OCI-LY7 (cell line): Measurements from ENCODE around the gene PRICKLE2. TPM values are rescaled to one million over a fixed set of nuclear protein-coding genes. Genes with fewer than 3 reads are reported as not detected.

Experiments
- BruUV-seq: library from RNA; stranded (reverse); fragments of 400-500 nt; replicated peaks from 2 replicates; lab custom pipeline; 2021; lab: Mats Ljungman, UMichigan
- CTCF ChIA-PET: fragments of 300-600 bp; sonication (Branson Sonifier 250); formaldehyde crosslinking; loops from one replicate; lab custom pipeline; 2022; ENCODE audit warnings: antibody characterized with exemption; ENCODE audit not compliant: unreplicated experiment; lab: Charles Lee
- POLR2A ChIA-PET: fragments of 300-600 bp; sonication (Branson Sonifier 250); formaldehyde crosslinking; loops from one replicate; lab custom pipeline; 2022; ENCODE audit warnings: antibody characterized with exemption; lab: Charles Lee
- DNase-seq: peaks from one replicate; pipeline ENCODE4 v3.0.0-alpha.2; 2015; ENCODE audit warnings: low spot score
- H2AFZ ChIP-seq: fragments of 200-600 bp; sonication (generic), shearing (Covaris generic); 2 replicates; pipeline ENCODE4 v1.6.1; 2014; ENCODE audit warnings: mild to moderate bottlenecking, antibody characterized with exemption, low read length, moderate library complexity
- H3K27ac ChIP-seq: fragments of 200-600 bp; sonication (generic); 2 replicates; pipeline ENCODE4 v1.5.1; 2014; ENCODE audit warnings: mixed run types, low read depth, mild to moderate bottlenecking, moderate library complexity, low read length, inconsistent platforms; ENCODE audit not compliant: poor library complexity, severe bottlenecking
- H3K36me3 ChIP-seq: fragments of 200-600 bp; sonication (generic); 2 replicates; pipeline ENCODE4 v1.6.1; 2014; ENCODE audit warnings: mild to moderate bottlenecking, antibody characterized with exemption, low read length, moderate library complexity, mixed read lengths; ENCODE audit not compliant: insufficient read depth
- H3K4me1 ChIP-seq: fragments of 200-600 bp; sonication (generic); 2 replicates; pipeline ENCODE4 v1.5.1; 2014; ENCODE audit warnings: mild to moderate bottlenecking, low read length; ENCODE audit not compliant: insufficient read depth, poor library complexity, severe bottlenecking
- H3K4me2 ChIP-seq: fragments of 200-600 bp; sonication (generic); 2 replicates; pipeline ENCODE4 v1.6.1; 2014; ENCODE audit warnings: mild to moderate bottlenecking, low read length
- H3K4me3 ChIP-seq: fragments of 200-600 bp; sonication (generic); 2 replicates; pipeline ENCODE4 v1.5.1; 2014; ENCODE audit warnings: mild to moderate bottlenecking, low read depth, low read length; ENCODE audit not compliant: poor library complexity, severe bottlenecking
- H3K79me2 ChIP-seq: fragments of 200-600 bp; sonication (generic); 2 replicates; pipeline ENCODE4 v1.6.1; 2016; ENCODE audit warnings: low read depth, mild to moderate bottlenecking, low read length, moderate library complexity, mixed read lengths; ENCODE audit not compliant: insufficient read depth
- H3K9me2 ChIP-seq: fragments of 200-600 bp; sonication (generic); 2 replicates; pipeline ENCODE4 v1.6.1; 2016; ENCODE audit warnings: mild to moderate bottlenecking, low read length, mixed read lengths; ENCODE audit not compliant: insufficient read depth
- H3K9me3 ChIP-seq: fragments of 200-600 bp; sonication (generic); 2 replicates; pipeline ENCODE4 v1.6.1; 2014; ENCODE audit warnings: mild to moderate bottlenecking, mixed run types, low read length, mixed read lengths
- H4K20me1 ChIP-seq: fragments of 200-600 bp; sonication (generic); 2 replicates; pipeline ENCODE4 v1.6.1; 2014; ENCODE audit warnings: mild to moderate bottlenecking, antibody characterized with exemption, low read length, moderate library complexity, mixed read lengths; ENCODE audit not compliant: insufficient read depth
- EZH2phosphoT487 ChIP-seq: fragments of 200-600 bp; sonication (generic); IDR thresholded peaks from 2 replicates; pipeline ENCODE4 v1.6.1; 2018; ENCODE audit warnings: low read depth, borderline replicate concordance, mild to moderate bottlenecking, mixed run types, antibody characterized with exemption, low read length, moderate library complexity, mixed read lengths
- intact Hi-C: fragments of 100-400 bp; cut with micrococcal nuclease; formaldehyde crosslinking; loops from one replicate; pipeline ENCODE4 v1.10.0; 2022; ENCODE audit not compliant: unreplicated experiment
- total RNA-seq, 2 experiments: library from RNA; depleted of rRNA in 1 of 2; stranded (reverse); fragments of >200 nt in 1 of 2; shearing (Covaris generic) in 1 of 2; gene quantifications; 2 replicates each; pipeline ENCODE4 v1.2.3, GENCODE V29; 2014 to 2022
- TF ChIP-seq, protein P1 (sequence below): fragments of 200-600 bp; sonication (generic); conservative IDR thresholded peaks from 2 replicates; pipeline ENCODE4 v1.5.1; 2014; ENCODE audit warnings: mild to moderate bottlenecking, antibody characterized with exemption, low read length, moderate library complexity, mixed read lengths

The PRICKLE2 gene
- total RNA-seq, 2 experiments from 2014 or later: 2.0 to 3.9 TPM

DNA sequence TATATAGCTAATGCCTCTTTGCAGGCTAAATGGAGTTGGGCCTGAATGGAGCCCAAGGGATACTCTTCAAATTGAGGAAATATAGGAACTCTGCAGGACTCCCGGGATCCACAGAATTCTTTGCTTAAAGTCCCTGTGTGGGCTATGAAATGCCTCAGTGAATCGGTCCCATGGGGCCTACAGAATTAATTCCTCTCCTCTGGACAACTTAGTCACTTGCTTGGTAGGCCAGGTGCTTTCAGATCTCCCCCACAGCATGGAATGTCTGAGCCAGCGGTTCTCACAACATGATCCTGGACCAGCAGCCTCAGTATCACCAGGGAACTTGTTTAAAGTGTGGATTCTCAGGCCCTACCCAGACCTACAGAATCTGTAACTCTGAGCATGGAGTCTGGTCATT is 15.1 kb upstream of the PRICKLE2 start:
- TF ChIP-seq EZH2phosphoT487: no peak
- TF ChIP-seq, protein P1, sequence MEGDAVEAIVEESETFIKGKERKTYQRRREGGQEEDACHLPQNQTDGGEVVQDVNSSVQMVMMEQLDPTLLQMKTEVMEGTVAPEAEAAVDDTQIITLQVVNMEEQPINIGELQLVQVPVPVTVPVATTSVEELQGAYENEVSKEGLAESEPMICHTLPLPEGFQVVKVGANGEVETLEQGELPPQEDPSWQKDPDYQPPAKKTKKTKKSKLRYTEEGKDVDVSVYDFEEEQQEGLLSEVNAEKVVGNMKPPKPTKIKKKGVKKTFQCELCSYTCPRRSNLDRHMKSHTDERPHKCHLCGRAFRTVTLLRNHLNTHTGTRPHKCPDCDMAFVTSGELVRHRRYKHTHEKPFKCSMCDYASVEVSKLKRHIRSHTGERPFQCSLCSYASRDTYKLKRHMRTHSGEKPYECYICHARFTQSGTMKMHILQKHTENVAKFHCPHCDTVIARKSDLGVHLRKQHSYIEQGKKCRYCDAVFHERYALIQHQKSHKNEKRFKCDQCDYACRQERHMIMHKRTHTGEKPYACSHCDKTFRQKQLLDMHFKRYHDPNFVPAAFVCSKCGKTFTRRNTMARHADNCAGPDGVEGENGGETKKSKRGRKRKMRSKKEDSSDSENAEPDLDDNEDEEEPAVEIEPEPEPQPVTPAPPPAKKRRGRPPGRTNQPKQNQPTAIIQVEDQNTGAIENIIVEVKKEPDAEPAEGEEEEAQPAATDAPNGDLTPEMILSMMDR: no peak
- CTCF ChIA-PET: no interaction called here
- H3K27ac ChIP-seq: no peak overlapping the region

DNA sequence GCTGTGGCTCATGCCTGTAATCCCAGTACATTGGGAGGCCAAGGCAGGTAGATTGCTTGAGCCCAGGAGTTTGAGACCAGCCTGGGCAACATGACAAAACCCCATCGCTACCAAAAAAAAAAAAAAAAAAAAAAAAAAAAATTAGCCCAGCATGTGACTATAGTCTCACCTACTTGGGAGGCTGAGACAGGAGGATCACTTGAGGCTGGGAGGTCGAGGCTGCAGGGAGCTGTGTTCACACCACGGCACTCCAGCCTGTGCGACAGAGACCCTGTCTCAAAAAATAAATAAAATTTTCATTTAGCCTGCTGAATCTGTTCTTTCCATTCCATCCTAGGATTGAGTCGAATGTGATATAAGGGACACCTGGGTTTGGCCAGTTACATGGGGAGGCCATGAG is 14.6 kb upstream of the PRICKLE2 start:
- Histone ChIP-seq H4K20me1 (no peaks in the 10 kb centered on the region), H3K4me3 (no peak overlapping the region), H2AFZ (no peak overlapping the region), H3K9me3 (no peaks in the 10 kb centered on the region), H3K4me1 (peaks cover 11% of the 10 kb centered on the region), H3K36me3 (no peaks in the 10 kb centered on the region), H3K4me2 (no peak overlapping the region), H3K9me2 (no peaks in the 10 kb centered on the region), H3K79me2 (no peaks in the 10 kb centered on the region), H3K27ac (no peak overlapping the region)
- no TSS peak for BruUV-seq
- intact Hi-C loops: no loop called here
- CTCF ChIA-PET: no interaction called here
- DNase-seq: no peak
- no peak for TF ChIP-seq EZH2phosphoT487
- TF ChIP-seq, protein P1: no peak
- POLR2A ChIA-PET: no interaction called here

More for the DNA sequence above, 15.1 kb upstream of the PRICKLE2 start:
- no peaks in the 10 kb centered on the region for H3K9me3 ChIP-seq
- no peaks in the 10 kb centered on the region for H4K20me1 ChIP-seq
- H3K4me1 ChIP-seq: peaks cover 5% of the 10 kb centered on the region
- H3K36me3 ChIP-seq: no peaks in the 10 kb centered on the region
- POLR2A ChIA-PET: interaction anchor here (1.0 kb wide), 1 partner anchor 15 kb away, joined by 3 read pairs; the partner anchor contains the start of gene PRICKLE2
- intact Hi-C loops: no loop called here
- H3K79me2 ChIP-seq: no peaks in the 10 kb centered on the region
- BruUV-seq: no TSS peak
- H3K4me2 ChIP-seq: no peak overlapping the region
- DNase-seq: no peak
- no peaks in the 10 kb centered on the region for H3K9me2 ChIP-seq
- H3K4me3 ChIP-seq: no peak overlapping the region
- H2AFZ ChIP-seq: no peak overlapping the region

DNA sequence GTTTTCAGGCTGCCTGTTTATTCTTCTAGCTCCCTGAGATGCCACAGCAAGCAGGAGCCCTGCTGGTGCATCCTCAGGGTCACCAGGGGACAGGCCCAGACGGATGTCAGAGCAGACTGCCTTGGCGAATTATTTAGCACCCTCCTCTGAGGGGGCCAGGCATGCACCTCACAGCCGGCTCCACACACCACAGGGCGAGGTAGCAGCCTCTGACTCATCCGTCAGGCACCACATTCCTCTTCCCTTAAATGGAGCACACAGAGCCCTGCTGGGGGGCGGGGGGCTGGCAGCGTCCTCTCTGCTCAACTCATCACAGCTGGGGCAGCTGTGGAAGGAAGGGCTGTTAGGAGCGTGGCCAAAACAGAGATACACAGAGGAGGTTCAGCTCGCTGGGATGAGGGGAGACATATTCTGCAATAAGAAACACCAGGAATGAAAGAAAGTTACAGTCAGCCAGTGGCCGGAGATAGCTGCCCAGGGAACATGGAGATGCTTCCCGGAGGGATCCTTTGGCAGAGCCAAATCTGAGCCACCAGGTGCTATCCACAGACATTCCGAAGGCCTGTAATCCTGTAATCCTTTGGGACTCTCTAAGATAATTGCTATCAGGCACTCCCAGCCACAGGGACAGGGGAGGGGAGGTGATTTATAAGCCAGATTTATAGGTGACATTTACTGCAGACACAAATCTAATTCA is 13.9 kb upstream of the PRICKLE2 start:
- Histone ChIP-seq H3K79me2 (no peaks in the 10 kb centered on the region), H3K36me3 (no peaks in the 10 kb centered on the region), H3K4me2 (no peak overlapping the region), H3K4me3 (no peak overlapping the region), H4K20me1 (no peaks in the 10 kb centered on the region), H2AFZ (no peak overlapping the region), H3K4me1 (peaks cover 15% of the 10 kb centered on the region), H3K9me3 (no peaks in the 10 kb centered on the region), H3K27ac (no peak overlapping the region), H3K9me2 (no peaks in the 10 kb centered on the region)
- TF ChIP-seq, protein P1: no peak
- no peak for TF ChIP-seq EZH2phosphoT487
- no peak for DNase-seq
- no TSS peak for BruUV-seq
- POLR2A ChIA-PET: no interaction called here
- CTCF ChIA-PET: no interaction called here
- intact Hi-C loops: no loop called here
